Loucy (cell line): ENCODE data around the gene PUDP.

Experiments
- H2AFZ ChIP-seq: fragments of 200-600 bp; sonication (generic); 2 replicates; pipeline ENCODE4 v1.6.0; 2016; ENCODE audit warnings: antibody characterized with exemption, mild to moderate bottlenecking, low read length, moderate library complexity
- H3F3A ChIP-seq: fragments of 200-600 bp; 2 replicates; pipeline ENCODE4 v1.6.0; 2016; ENCODE audit warnings: antibody characterized with exemption, low read depth, mild to moderate bottlenecking
- H3K27me3 ChIP-seq: fragments of 200-600 bp; sonication (generic); 2 replicates; pipeline ENCODE4 v1.6.1; 2014; ENCODE audit warnings: low read length, mild to moderate bottlenecking; ENCODE audit not compliant: insufficient read depth, poor library complexity, severe bottlenecking
- H3K36me3 ChIP-seq: fragments of 200-600 bp; sonication (generic); 2 replicates; pipeline ENCODE4 v1.6.1; 2016; ENCODE audit warnings: low read length; ENCODE audit not compliant: insufficient read depth
- H3K4me1 ChIP-seq: fragments of 200-600 bp; sonication (generic); 2 replicates; pipeline ENCODE4 v1.5.1; 2014; ENCODE audit warnings: low read length, mild to moderate bottlenecking; ENCODE audit not compliant: insufficient read depth, poor library complexity, severe bottlenecking
- H3K4me2 ChIP-seq: fragments of 200-600 bp; sonication (generic); 2 replicates; pipeline ENCODE4 v1.6.0; 2014; ENCODE audit warnings: antibody characterized with exemption, low read length, low read depth, mild to moderate bottlenecking; ENCODE audit not compliant: poor library complexity, severe bottlenecking
- H3K4me3 ChIP-seq: fragments of 200-600 bp; sonication (generic); 2 replicates; pipeline ENCODE4 v1.5.1; 2014; ENCODE audit warnings: low read length, mild to moderate bottlenecking, mixed read lengths; ENCODE audit not compliant: poor library complexity, severe bottlenecking
- H3K79me2 ChIP-seq: fragments of 200-600 bp; sonication (generic); 2 replicates; pipeline ENCODE4 v1.6.1; 2014; ENCODE audit warnings: low read length; ENCODE audit not compliant: insufficient read depth
- H3K9ac ChIP-seq: fragments of 200-600 bp; sonication (generic); 2 replicates; pipeline ENCODE4 v1.6.0; 2014; ENCODE audit warnings: mild to moderate bottlenecking, low read depth, low read length, moderate library complexity; ENCODE audit not compliant: poor library complexity, severe bottlenecking
- H3K9me2 ChIP-seq: fragments of 200-600 bp; sonication (generic); replicated peaks from 2 replicates; pipeline ENCODE4 v1.6.1; 2016; ENCODE audit warnings: low read depth, low read length, mixed read lengths
- H3K9me3 ChIP-seq: fragments of 200-600 bp; sonication (generic); 2 replicates; pipeline ENCODE4 v1.6.1; 2014; ENCODE audit warnings: mild to moderate bottlenecking, antibody characterized with exemption, low read length, low read depth; ENCODE audit not compliant: insufficient read depth
- H4K20me1 ChIP-seq: fragments of 200-600 bp; sonication (generic); 2 replicates; pipeline ENCODE4 v1.6.0; 2014; ENCODE audit warnings: antibody characterized with exemption, low read length, mild to moderate bottlenecking; ENCODE audit not compliant: insufficient read depth, poor library complexity, severe bottlenecking
- EZH2phosphoT487 ChIP-seq: fragments of 200-600 bp; IDR thresholded peaks from 2 replicates; pipeline ENCODE4 v1.6.1; 2018; ENCODE audit warnings: antibody characterized with exemption, mild to moderate bottlenecking, moderate library complexity, borderline replicate concordance
- TF ChIP-seq, protein P1 (sequence below): fragments of 200-600 bp; sonication (generic); conservative IDR thresholded peaks from 2 replicates; pipeline ENCODE4 v1.5.1; 2014; ENCODE audit warnings: mild to moderate bottlenecking, antibody characterized with exemption, low read length

Gene PUDP

DNA sequence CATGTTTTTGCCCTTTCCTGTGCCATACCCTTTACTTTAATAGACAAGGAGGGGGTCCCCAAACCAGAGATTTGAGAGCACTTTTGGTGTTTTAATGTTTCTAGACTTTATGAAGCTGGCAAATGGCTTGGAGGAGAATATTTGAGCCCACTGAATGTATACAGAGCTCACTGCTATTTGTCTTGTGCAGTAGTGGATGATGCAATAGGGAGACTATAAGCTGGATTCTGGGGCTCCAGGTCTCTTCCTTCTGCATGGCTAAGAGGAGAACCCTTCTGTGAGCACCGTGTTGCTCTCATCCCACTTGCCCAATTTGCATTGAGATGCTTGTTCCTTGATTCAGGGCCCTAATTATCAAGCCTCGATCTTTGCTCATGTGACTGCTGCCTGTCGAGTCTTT, 8.9 kb upstream of the PUDP start:
- no peak overlapping the region for H3K4me3 ChIP-seq
- H3F3A ChIP-seq = no peaks in the 10 kb centered on the region
- no peaks in the 10 kb centered on the region for H3K9me2 ChIP-seq
- no peaks in the 10 kb centered on the region for H3K9me3 ChIP-seq
- H3K79me2 ChIP-seq = no peaks in the 10 kb centered on the region; the same call in 1 of the 2 replicates
- TF ChIP-seq, protein P1, sequence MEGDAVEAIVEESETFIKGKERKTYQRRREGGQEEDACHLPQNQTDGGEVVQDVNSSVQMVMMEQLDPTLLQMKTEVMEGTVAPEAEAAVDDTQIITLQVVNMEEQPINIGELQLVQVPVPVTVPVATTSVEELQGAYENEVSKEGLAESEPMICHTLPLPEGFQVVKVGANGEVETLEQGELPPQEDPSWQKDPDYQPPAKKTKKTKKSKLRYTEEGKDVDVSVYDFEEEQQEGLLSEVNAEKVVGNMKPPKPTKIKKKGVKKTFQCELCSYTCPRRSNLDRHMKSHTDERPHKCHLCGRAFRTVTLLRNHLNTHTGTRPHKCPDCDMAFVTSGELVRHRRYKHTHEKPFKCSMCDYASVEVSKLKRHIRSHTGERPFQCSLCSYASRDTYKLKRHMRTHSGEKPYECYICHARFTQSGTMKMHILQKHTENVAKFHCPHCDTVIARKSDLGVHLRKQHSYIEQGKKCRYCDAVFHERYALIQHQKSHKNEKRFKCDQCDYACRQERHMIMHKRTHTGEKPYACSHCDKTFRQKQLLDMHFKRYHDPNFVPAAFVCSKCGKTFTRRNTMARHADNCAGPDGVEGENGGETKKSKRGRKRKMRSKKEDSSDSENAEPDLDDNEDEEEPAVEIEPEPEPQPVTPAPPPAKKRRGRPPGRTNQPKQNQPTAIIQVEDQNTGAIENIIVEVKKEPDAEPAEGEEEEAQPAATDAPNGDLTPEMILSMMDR = no peak
- no peak for TF ChIP-seq EZH2phosphoT487
- H2AFZ ChIP-seq = no peak overlapping the region
- H3K36me3 ChIP-seq = no peaks in the 10 kb centered on the region
- H3K9ac ChIP-seq = no peak overlapping the region
- H4K20me1 ChIP-seq = no peaks in the 10 kb centered on the region
- no peaks in the 10 kb centered on the region for H3K27me3 ChIP-seq
- H3K4me1 ChIP-seq = peaks cover 11% of the 10 kb centered on the region
- no peak overlapping the region for H3K4me2 ChIP-seq

DNA sequence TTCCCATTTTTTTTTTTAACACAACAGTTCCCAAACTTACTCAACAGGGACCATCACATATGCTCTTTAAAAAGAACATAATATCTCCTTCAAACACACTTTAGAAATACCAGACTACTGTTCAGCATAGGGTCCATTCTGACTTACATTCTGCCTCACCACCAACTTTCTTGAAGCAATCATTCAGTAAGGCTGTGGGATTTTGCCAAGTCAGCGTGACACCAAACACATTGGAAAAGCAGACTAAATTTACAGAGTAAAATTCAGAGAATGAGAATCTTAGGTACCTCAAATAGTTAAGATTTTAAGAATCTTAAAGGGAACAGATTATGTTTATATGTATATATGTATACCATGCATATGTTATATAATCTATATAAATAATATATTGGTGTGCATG, 7.2 kb upstream of the PUDP start:
- Histone ChIP-seq H3K36me3 (no peaks in the 10 kb centered on the region), H3K27me3 (no peaks in the 10 kb centered on the region), H4K20me1 (no peaks in the 10 kb centered on the region), H3K4me1 (peaks cover 13% of the 10 kb centered on the region), H3K4me3 (no peak overlapping the region), H3K9me2 (no peaks in the 10 kb centered on the region), H2AFZ (no peak overlapping the region), H3F3A (no peaks in the 10 kb centered on the region), H3K79me2 (peaks cover 14% of the 10 kb centered on the region; the same call in 1 of the 2 replicates), H3K9me3 (no peaks in the 10 kb centered on the region), H3K4me2 (no peak overlapping the region), H3K9ac (no peak overlapping the region)
- no peak for TF ChIP-seq EZH2phosphoT487
- TF ChIP-seq, protein P1 = no peak

DNA sequence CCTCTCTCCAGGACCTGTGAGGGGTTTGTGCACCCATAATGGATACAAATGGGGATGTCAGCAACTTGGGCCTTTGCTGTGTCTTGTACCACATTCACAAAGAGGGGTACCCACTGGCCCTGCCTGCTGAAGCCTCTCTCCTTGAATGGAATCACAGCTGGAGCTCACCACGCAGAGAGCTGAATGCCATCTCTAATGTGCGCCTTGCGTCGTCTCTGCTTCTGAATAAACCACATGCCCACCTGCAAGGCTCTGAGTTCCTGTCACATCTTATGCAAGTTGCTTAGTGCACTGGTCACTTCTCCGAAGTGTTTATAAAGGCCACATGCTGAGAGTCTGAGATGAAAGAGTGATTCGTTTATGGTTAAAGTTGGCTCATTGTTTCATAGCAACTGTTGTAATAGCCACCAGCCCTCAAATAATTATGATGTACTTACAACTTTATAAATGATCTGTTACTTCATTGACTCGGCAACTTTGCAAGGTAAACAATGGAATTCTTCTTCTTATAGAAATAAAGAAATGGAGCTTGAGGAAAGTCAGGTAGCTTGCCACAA, 6.2 kb upstream of the PUDP start:
- TF ChIP-seq EZH2phosphoT487 = no peak
- TF ChIP-seq, protein P1 = no peak
- no peak overlapping the region for H3K4me2 ChIP-seq
- peaks cover 23% of the 10 kb centered on the region; the same call in 1 of the 2 replicates for H3K79me2 ChIP-seq
- H3F3A ChIP-seq = no peaks in the 10 kb centered on the region
- no peak overlapping the region for H3K9ac ChIP-seq
- H3K4me3 ChIP-seq = no peak overlapping the region
- H3K4me1 ChIP-seq = peaks cover 5% of the 10 kb centered on the region
- peaks cover 2% of the 10 kb centered on the region for H4K20me1 ChIP-seq
- no peaks in the 10 kb centered on the region for H3K9me2 ChIP-seq
- H3K9me3 ChIP-seq = no peaks in the 10 kb centered on the region
- no peaks in the 10 kb centered on the region for H3K27me3 ChIP-seq
- no peak overlapping the region for H2AFZ ChIP-seq
- H3K36me3 ChIP-seq = no peaks in the 10 kb centered on the region
